GM18873 (cell line): ENCODE data around the gene HOMER3.

Source experiments
- ATAC-seq: cut with Tn5 transposase; IDR thresholded peaks from one replicate; pipeline ENCODE4 v1.9.1; 2021; ENCODE audit warnings: mild to moderate bottlenecking, moderate library complexity, moderate number of reproducible peaks; ENCODE audit not compliant: unreplicated experiment, low FRiP score

Gene HOMER3

DNA sequence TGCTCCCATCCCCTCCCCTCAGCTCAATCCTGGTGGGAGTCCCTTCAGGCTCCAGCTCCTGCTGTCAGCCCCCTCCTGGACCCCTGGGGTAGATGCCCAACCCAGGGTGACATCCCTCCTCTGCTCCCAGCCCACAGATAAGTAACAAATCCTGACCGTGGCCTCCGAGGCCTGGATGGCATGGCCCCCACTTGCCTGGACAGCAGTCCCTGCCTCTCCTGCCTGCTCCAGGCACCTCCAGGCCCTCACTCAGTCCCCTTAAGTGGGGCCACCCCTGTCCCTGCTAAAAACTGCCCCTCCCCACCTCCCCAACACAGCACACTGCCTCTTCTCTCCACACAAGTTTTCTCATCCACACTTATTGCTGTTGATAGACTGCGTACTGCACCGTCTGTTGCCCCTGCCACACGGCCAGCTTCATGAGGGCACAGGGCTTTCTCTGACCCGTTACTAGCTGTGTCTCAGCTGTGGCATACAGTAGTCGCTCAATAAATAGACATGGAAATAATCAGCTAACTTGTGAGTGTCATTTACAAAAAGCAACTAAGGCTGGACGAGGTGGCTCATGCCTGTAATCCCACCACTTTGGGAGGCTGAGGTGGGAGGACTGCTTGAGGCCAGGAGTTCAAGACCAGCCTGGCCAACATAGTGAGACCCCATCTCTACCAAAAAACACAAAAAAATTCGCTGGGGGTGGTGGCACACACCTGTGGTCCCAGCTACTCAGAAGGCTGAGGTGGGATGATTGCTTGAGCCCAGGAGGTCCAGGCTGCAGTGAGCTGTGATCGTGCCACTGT lies 50.9 kb downstream of the HOMER3 start:
- no peak for ATAC-seq

DNA sequence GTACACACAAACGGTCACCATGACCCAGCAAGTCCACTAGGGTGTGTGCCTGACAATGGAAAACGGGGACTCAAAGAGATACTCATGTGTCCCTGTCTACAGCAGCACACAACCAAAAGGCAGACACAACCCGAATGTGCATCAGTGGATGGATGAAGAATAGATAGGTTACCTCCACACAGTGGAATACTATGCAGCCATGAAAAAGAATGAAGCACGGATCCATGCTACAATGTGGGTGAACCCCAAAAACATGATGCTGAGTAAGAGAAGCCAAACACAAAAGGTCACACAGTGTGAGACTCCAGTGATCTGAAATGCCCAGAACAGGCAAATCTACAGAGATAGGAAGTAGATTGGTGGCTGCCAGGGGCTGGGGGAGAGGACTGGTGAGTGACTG lies 54.0 kb downstream of the HOMER3 start:
- ATAC-seq, result no peak

DNA sequence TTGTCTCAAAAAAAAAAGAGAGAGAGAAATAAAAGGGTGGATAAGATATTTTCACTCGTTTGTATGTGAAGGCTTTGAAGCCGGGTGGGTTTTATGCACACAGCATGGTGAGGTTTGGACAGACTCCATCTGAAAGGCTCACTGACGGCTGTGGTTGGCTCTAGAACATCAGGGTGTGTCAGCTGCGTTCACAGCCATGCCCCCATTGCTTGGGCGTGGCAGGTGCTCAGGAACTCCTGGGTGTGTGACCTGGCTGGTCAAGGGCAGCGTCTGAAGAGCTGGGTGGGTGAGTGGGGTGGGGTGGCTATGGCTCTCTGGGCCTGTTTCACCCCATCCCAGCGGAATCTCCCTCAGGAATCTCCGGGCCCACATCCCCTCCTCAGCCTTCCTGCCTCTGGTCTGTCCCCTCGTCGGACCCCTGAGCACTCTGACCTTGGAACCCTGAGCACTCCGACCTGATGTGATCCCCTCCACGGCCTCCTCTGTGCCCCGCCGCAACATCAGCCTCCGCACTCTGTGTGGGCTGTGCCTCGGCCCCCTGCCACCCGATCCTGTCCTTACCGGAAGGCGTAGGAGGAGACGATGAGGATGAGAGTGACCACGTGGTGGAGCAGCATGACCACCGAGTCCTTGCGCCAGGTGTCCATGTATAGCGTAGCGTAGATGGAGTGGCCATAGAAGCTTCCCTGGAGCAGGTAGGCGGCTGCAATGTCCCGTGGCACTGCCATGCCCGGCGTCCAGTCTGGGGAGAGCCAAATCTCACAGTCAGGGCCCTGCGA lies 57.3 kb downstream of the HOMER3 start:
- no peak for ATAC-seq

DNA sequence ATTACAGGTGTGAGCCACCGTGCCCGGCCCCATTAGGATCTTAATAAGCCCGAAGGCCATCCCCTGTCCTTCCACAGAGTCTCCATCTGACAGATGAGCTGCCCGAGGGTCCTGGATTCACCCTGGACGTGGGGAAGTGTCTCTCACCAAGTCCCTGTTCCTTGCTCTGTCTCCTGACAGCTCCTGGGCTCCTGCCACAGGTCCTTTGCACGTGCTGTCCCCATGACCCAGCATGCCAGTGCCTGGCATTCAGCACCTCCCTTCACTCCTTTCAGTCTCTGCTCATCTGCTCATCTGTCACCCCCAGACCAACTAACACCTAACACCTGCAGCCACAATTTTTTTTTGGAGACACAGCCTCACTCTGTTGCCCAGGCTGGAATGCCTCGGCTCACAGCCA lies 59.5 kb downstream of the HOMER3 start:
- ATAC-seq, result no peak

DNA sequence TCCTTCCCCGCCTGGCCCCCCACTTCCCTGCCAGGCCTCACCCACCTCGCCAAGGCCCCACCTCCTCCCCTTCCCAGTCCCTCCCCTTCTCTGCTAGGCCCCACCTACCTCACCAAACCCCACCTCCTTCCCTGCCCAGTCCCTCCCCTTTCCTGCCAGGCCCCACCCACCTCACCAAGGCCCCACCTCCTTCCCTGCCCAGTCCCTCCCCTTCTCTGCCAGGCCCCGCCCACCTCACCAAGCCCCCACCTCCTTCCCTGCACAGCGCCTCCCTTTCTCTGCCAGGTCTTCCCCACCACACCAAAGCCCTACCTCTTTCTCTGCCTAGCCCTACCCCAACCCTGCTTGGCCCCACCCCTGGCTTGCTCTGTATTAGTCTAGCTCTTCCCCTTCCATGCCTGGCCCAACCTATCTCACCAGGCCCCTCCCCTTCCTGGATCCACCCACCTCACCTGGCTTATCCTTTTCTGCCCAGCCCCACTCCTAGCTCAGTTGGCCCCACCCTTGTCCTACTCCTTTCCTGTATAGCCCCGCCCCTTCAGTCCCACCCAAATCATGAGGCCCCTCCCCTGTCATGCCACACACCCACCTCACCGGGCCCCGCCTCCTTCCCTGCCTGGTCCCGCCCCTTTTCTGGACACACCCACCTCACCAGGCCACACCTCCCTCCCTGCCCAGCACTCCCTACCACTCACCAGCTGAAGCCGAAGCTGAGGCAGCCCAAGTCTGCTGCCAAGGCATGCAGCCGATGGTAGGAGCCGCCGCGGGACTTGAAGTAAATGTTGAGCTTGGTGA lies 61.2 kb downstream of the HOMER3 start:
- no peak for ATAC-seq
